Heart left ventricle (tissue), 16 donors: ENCODE data around the gene SERPINC1. TPM values are rescaled to one million over a fixed set of nuclear protein-coding genes. Genes with fewer than 3 reads are reported as not detected.
"Not testable (repeated sequence)": the region's sequence is repeated elsewhere in the genome, so short reads cannot be mapped to it uniquely, and the experiment has no call there.

Experiments
- ATAC-seq, 4 donors: fragments of 200-7000 bp; cut with Tn5 transposase; one replicate each; pipeline ENCODE4 v1.9.1; 2020 to 2022; ENCODE audit warnings: moderate library complexity in 4 of 4, mild to moderate bottlenecking in 3 of 4, moderate number of reproducible peaks in 1 of 4
- DNase-seq, 5 donors: peaks; one replicate each; pipeline ENCODE4 v3.0.0-alpha.2; 2020
- H3K27ac ChIP-seq, 12 donors: fragments of 200-600 bp; sonication (generic) in 4 of 12; one replicate each; pipeline versions ENCODE4 v1.5.0 to v1.8.0; 2016 to 2022; ENCODE audit warnings: mild to moderate bottlenecking in 2 of 12
- H3K27me3 ChIP-seq, 9 donors: fragments of 200-600 bp; sonication (generic) in 2 of 9; one replicate each; pipeline versions ENCODE4 v1.5.1 to v1.8.0; 2016 to 2022; ENCODE audit warnings: mild to moderate bottlenecking in 3 of 9
- H3K36me3 ChIP-seq, 9 donors: fragments of 200-600 bp; sonication (generic) in 2 of 9; one replicate each; pipeline versions ENCODE4 v1.5.0 to v1.8.0; 2018 to 2022; ENCODE audit warnings: mild to moderate bottlenecking in 2 of 9
- H3K4me1 ChIP-seq, 12 donors: fragments of 200-600 bp; sonication (generic) in 4 of 12; one replicate each; pipeline versions ENCODE4 v1.5.0 to v1.8.0; 2016 to 2022; ENCODE audit warnings: mild to moderate bottlenecking in 3 of 12
- H3K4me3 ChIP-seq, 12 donors: fragments of 200-600 bp; sonication (generic) in 4 of 12; one replicate each; pipeline versions ENCODE4 v1.5.0 to v1.8.0; 2017 to 2022; ENCODE audit warnings: mild to moderate bottlenecking in 9 of 12, moderate library complexity in 4 of 12
- H3K9me3 ChIP-seq, 12 donors: fragments of 200-600 bp; sonication (generic) in 4 of 12; one replicate each; pipeline versions ENCODE4 v1.5.0 to v1.8.0; 2016 to 2022; ENCODE audit warnings: mild to moderate bottlenecking in 1 of 12
- POLR2A ChIP-seq, 2 donors: fragments of 450-650 bp; IDR thresholded peaks; one replicate each; pipeline ENCODE4 v1.6.1; 2017; ENCODE audit warnings: antibody characterized with exemption in 2 of 2, mild to moderate bottlenecking in 2 of 2, moderate library complexity in 2 of 2
- WGBS, 4 donors: extraction: QIAGEN DNeasy Blood & Tissue Kit in 2 of 4; methylation state at CpG; one replicate each; pipeline versions ENCODE4 v1.1.5 to v1.1.7; 2013 to 2018; 5-methylcytosine and 5-hydroxymethylcytosine counted together
- intact Hi-C, 10 donors: fragments of 100-400 bp; cut with DNase I; formaldehyde crosslinking; loops; one replicate each; pipeline versions ENCODE4 v1.11.1 to v1.14.2; 2022
- polyA plus RNA-seq, 2 donors: library from polyadenylated mRNA; stranded (reverse); fragments of 200-250 nt; gene quantifications; one replicate each; pipeline ENCODE4 v1.2.3, GENCODE V29; 2013
- total RNA-seq, 9 donors: library from RNA; depleted of rRNA in 2 of 9; stranded (reverse); fragments of >200 nt in 2 of 9; fragmentation: NEBNext Ultra II Directional in 3 of 9; extraction: Animal tissue kit (Norgen Biotek cat#: 25700) in 3 of 9; gene quantifications; one replicate each; pipeline versions ENCODE4 v1.1.0 to v1.2.4, GENCODE V29; 2016 to 2023
- TF ChIP-seq, protein P1 (sequence below), 12 donors: fragments of 200-600 bp; sonication (generic) in 4 of 12; IDR thresholded peaks; one replicate each; pipeline versions ENCODE4 v1.5.0 to v1.8.0; 2018 to 2022; ENCODE audit warnings: antibody characterized with exemption in 12 of 12, mild to moderate bottlenecking in 5 of 12
- donor health status: ischemic (EF 13 %, LVEDD 7.1; RV severe dilation, severe dysfunction).
- donor health status: healthy with polysubstance abuse.
- donor health status: DM: no; HTN: yes; CAD: no.
- donor health status: DM: no; HTN: no; CAD: no.
- donor health status: ischemic (EF 25% LVEDD 6.9; RV normal size, moderate dysfunction).
- donor health status: ischemic (EF 25% LVEDD 5.7; RV mildly dilated, moderate dysfunction).
- donor health status: healthy.
- donor health status: DM: yes; HTN: yes; CAD: no.
- donor health status: ischemic (EF 35%, LVEDD 5.7; RV mildly dilated, moderate dysfunction).
- donor health status: nonischemic (EF 11% LVEDD 7.7; RV severe dilation, severe dysfunction).
- donor health status: DM: yes; HTN: yes; CAD: no.
- donor health status: PGD.
- donor health status: ischemic (EF 29% LVEDD 5.4; RV normal size, mild dysfunction).
- donor health status: nonischemic (EF 23%, LVEDD 6.1; RV moderate dilation, normal function).

Gene SERPINC1
- total and polyA plus RNA-seq, 11 donors = 0.15 to 0.33 (median 0.30) TPM; not detected in 8

DNA sequence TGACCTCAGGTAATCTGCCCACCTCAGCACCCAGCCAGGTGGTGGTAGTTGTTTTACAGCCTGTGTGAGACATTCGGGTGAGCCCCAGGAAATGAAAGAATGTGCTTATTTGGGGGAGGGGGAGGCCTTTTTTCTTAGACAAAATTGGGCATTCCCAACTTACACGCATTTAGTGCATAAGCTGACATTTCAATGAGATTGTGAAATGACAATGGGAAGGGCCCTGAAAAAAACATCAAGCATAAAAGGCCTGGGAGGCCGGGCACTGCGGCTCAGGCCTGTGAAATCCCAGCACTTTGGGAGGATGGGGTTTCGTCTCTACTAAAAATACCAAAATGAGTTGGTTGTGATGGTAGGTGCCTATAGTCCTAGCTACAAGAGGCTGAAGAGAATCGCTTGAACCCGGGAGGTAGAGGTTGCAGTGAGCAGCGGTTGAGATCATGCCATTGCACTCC lies 54.3 kb downstream of the SERPINC1 start:
- H3K36me3 ChIP-seq = peaks cover 0 to 90% (median 70%) of the 10 kb centered on the region in 9 donors
- H3K4me3 ChIP-seq = no peak overlapping the region
- ATAC-seq (no peak), DNase-seq (no peak)
- H3K9me3 ChIP-seq = no peaks in the 10 kb centered on the region
- H3K27me3 ChIP-seq = no peaks in the 10 kb centered on the region
- peaks cover 8 to 37% (median 24%) of the 10 kb centered on the region in 12 donors for H3K4me1 ChIP-seq
- no peak overlapping the region for H3K27ac ChIP-seq
- WGBS, 4 donors = 73 to 77% (median 75%) methylated on average over 8 of the region's 8 CpGs
- no peak for TF ChIP-seq POLR2A (IDR thresholded peaks at IDR 0.05)
- TF ChIP-seq, protein P1, sequence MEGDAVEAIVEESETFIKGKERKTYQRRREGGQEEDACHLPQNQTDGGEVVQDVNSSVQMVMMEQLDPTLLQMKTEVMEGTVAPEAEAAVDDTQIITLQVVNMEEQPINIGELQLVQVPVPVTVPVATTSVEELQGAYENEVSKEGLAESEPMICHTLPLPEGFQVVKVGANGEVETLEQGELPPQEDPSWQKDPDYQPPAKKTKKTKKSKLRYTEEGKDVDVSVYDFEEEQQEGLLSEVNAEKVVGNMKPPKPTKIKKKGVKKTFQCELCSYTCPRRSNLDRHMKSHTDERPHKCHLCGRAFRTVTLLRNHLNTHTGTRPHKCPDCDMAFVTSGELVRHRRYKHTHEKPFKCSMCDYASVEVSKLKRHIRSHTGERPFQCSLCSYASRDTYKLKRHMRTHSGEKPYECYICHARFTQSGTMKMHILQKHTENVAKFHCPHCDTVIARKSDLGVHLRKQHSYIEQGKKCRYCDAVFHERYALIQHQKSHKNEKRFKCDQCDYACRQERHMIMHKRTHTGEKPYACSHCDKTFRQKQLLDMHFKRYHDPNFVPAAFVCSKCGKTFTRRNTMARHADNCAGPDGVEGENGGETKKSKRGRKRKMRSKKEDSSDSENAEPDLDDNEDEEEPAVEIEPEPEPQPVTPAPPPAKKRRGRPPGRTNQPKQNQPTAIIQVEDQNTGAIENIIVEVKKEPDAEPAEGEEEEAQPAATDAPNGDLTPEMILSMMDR (IDR thresholded peaks at IDR 0.05) = no peak
- intact Hi-C loops = loop anchor here in 1 of 10 donors (10.0 kb wide), 1 partner anchor 292 kb away; the partner anchor contains the start of gene RABGAP1L

DNA sequence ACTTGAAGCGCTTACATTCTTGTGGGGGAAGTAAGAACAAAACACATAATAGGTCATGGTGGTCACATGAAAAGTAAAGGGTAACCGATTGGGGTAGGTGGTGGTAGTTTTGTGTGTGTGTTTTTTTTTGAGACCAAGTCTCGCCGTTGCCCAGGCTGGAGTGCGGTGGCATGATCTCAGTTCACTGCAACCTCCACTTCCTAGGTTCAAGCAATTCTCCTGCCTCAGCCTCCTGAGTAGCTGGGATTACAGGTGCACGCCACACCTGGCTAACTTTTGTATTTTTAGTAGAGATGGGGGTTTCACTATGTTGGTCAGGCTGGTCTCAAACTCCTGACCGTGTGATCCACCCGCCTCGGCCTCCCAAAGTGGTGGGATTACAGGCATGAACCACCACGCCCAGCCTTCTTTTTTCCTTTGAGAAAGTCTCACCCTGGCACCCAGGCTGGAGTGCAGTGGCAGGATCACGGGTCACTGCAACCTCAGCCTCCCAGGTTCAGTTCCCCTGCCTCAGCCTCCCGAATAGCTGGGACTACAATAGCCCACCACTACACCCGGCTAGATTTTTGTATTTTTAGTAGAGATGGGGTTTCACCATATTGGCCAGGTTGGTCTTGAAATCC lies 54.9 kb downstream of the SERPINC1 start:
- ATAC-seq, H3K27ac ChIP-seq, DNase-seq, H3K4me3 ChIP-seq, H3K9me3 ChIP-seq, H3K27me3 ChIP-seq: not testable (repeated sequence)
- WGBS, 4 donors = 85 to 91% (median 87%) methylated on average over 11 to 13 of the region's 13 CpGs
- peaks cover 8 to 37% (median 21%) of the 10 kb centered on the region in 12 donors for H3K4me1 ChIP-seq
- intact Hi-C loops = loop anchor here in 1 of 10 donors (10.0 kb wide), 1 partner anchor 293 kb away; the partner anchor contains the start of gene RABGAP1L
- peaks cover 0 to 95% (median 76%) of the 10 kb centered on the region in 9 donors for H3K36me3 ChIP-seq

DNA sequence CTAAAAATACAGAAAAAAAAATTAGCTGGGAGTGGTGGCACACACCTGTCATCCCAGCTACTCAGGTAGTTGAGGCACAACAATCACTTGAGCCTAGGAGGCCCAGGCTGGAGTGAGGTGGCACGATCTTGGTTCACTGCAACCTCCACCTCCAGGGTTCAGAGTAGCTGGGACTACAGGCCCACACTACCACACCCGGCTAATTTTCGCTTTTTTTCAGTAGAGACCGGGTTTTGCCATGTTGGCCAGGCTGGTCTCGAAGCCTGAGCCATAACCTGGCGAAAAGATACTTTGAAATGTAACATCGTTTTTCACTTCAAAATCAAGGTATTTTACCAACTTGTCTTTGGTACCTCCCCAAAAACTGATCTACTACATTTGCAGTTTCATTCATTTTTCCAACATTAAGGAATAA lies 55.4 kb downstream of the SERPINC1 start:
- Histone ChIP-seq H3K9me3 (no peaks in the 10 kb centered on the region), H3K27me3 (no peaks in the 10 kb centered on the region), H3K4me1 (peaks cover 5 to 32% (median 16%) of the 10 kb centered on the region in 12 donors), H3K27ac (no peak overlapping the region), H3K36me3 (peaks cover 0 to 98% (median 77%) of the 10 kb centered on the region in 9 donors), H3K4me3 (no peak overlapping the region)
- intact Hi-C loops = loop anchor here in 1 of 10 donors (10.0 kb wide), 1 partner anchor 293 kb away; the partner anchor contains the start of gene RABGAP1L
- TF ChIP-seq POLR2A (IDR thresholded peaks at IDR 0.05) = no peak
- TF ChIP-seq, protein P1 (IDR thresholded peaks at IDR 0.05) = no peak
- 94 to 96% (median 96%) methylated on average over 7 of the region's 7 CpGs for WGBS, 4 donors
- no peak for DNase-seq
- ATAC-seq = peak in 2 of 4 donors; percentile 10 to 27

DNA sequence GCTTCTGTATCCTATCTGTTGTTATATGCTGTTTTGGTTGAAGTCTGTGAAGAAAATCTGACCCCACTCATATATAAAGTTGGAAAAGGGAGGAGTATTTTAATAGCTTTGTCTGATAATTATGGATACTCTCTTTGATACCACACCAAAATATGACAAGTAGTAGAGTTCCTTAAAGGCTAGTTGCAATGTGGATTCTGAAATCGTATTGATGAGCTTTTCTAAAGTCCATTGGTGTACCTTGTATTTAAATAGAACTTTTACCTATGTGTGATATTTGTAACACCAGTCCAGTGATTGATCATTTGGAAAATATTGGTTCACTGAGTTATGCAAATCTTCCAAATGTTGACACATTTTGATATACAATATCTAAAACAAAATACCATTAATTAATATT lies 57.1 kb downstream of the SERPINC1 start:
- Histone ChIP-seq H3K4me3 (no peak overlapping the region), H3K27ac (no peak overlapping the region), H3K27me3 (no peaks in the 10 kb centered on the region), H3K4me1 (peaks cover 0 to 15% (median 3%) of the 10 kb centered on the region in 12 donors), H3K36me3 (peaks cover 0 to 98% (median 76%) of the 10 kb centered on the region in 9 donors), H3K9me3 (no peaks in the 10 kb centered on the region)
- WGBS, 4 donors = 87 to 97% (median 90%) methylated on average over 1 of the region's 1 CpG
- ATAC-seq = no peak
- intact Hi-C loops = loop anchor here in 1 of 10 donors (10.0 kb wide), 1 partner anchor 295 kb away; the partner anchor contains the start of gene RABGAP1L
- DNase-seq = no peak
- TF ChIP-seq, protein P1 (IDR thresholded peaks at IDR 0.05) = no peak

DNA sequence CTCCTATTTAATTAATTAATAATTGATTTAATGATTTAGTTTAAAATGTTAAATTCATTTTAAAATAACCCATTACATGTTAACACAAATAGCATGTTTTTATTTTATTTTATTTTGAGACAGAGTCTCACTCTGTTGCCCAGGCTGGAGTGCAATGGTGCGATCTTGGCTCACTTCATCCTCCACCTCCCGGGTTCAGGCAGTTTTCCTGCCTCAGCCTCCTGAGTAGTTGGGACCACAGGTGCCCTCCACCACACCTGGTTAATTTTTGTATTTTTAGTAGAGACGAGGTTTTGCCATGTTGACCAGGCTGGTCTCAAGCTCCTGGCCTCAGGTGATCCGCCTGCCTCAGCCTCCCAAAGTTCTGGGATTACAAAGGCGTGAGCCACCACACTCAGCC lies 57.6 kb downstream of the SERPINC1 start:
- ATAC-seq, H3K4me3 ChIP-seq, H3K4me1 ChIP-seq, H3K27me3 ChIP-seq, intact Hi-C loops, H3K9me3 ChIP-seq, H3K27ac ChIP-seq, DNase-seq: not testable (repeated sequence)
- peaks cover 0 to 98% (median 75%) of the 10 kb centered on the region in 9 donors for H3K36me3 ChIP-seq
- WGBS, 4 donors = 95 to 98% (median 97%) methylated on average over 5 of the region's 5 CpGs
